PC-9 (cell line): Measurements from ENCODE around the gene PRKACA.

Source experiments
- CTCF ChIP-seq: fragments of 200-600 bp; sonication (generic); conservative IDR thresholded peaks from 2 replicates; pipeline ENCODE4 v1.6.1; 2017; ENCODE audit warnings: mixed run types, antibody characterized with exemption, mild to moderate bottlenecking, moderate library complexity
- EZH2 ChIP-seq: fragments of 200-600 bp; sonication (generic); IDR thresholded peaks from 2 replicates; pipeline ENCODE4 v1.8.0; 2017; ENCODE audit warnings: antibody characterized with exemption, low read depth

DNA sequence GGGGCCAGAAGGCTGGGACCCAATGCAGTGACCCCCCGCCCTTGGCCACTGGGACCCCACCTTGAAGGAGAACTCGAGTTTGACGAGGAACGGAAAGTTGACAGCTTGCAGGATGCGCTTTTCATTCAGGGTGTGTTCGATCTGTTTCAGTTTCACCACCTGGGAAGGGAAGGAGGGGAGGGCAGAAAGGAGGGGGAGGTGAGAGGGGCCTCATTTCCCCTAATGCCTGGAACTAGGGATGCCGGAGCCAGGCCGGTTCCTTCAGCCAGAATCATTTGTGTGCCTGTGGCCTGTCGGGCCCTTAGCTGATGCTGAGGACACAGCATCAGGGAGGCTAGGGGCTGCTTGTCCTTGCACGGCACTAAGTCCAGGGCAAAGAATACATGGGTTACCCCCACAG is 14.8 kb downstream of the PRKACA start:
- TF ChIP-seq EZH2 (no peak), CTCF (no peak)
